ENCODE data around the gene ABCA9. TPM values are rescaled to one million over a fixed set of nuclear protein-coding genes. Genes with fewer than 3 reads are reported as not detected.

Gene ABCA9
- polyA plus RNA-seq, 4 donors = 2.0 to 2.9 (median 2.7) TPM

DNA sequence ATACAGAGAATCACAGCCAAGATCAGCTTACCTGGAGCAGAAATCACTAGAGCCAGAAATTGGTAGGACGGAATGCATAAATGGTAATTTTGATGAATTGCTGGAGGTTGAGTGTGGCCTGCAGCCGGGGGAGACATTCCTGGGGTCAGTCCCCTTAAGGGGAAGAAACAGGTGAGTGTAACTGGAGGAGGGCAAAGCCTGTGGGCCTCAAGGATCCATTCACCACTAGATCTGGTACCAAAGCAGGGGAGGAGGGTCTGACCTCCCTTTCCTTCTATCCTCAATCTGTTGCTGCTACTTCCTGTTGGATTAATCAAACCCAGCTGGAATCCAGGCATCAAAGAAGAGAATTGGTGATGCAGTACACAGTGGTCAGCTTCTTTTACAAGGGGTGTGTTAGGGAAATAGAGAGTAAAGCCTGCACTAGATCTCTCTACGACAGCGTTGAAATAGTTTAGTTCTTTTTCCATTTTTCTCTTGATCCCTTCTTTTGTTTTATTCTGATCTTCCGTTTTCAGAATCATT, 8.6 kb upstream of the ABCA9 start:
- DNase-seq (ENCODE audit: low read depth in 4 of 4, low spot score in 3 of 4) = no peak

DNA sequence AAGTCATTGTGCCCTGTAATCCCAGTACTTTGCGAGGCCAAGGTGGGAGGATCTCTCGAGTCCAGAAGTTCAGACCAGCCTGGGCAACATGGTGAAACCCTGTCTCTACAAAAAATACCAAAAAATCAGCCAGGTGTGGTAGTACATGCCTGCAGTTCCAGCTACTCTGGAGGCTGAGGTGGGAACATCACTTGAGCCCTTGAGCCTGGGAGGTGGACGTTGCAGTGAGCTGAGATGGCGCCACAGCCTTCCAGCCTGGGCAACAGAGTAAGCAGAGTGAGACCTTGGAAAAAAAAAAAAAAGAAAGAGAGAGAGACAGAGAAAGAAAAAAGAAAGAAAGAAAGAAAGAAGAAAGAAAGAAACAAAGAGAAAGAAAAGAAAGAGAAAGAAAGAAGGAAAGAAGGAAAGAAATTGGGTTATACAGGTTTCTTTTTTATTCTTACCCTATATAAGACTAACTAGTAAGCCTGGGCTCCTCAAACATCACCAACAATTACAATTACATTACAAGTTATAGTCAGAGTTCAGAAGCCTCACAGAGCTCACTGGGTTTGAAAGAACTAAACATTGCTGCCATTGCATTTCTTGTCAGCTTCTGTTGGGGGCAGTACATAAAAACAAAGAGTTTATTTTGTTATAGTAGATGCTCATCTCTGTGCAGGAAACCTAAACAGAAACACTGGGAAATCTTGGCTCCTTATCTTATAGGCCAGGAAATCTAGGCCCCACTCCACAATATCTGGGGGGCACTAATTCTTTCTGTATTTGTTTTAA, 6.7 kb upstream of the ABCA9 start:
- DNase-seq (ENCODE audit: low read depth in 4 of 4, low spot score in 3 of 4) = no peak

DNA sequence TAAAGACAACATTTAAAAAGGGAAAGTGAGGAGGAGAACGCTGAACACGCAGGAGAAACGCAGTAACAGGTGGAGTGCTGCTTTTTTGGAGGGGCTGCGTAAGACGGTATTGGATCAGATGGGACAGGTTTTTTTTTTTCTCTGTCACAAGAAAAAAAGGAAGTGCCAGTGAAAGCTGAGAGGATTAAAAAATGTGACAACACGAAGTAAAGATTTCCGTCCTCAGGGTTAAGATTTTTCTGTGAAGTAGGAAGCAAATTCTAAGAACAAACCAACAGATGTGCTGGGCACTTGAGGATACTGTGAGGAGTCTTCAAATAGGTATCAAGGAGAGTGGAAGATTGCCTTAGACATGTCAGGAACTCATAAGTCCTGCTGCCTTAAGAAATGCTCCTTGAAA, 5.8 kb upstream of the ABCA9 start:
- DNase-seq (ENCODE audit: low read depth in 4 of 4, low spot score in 3 of 4) = no peak

DNA sequence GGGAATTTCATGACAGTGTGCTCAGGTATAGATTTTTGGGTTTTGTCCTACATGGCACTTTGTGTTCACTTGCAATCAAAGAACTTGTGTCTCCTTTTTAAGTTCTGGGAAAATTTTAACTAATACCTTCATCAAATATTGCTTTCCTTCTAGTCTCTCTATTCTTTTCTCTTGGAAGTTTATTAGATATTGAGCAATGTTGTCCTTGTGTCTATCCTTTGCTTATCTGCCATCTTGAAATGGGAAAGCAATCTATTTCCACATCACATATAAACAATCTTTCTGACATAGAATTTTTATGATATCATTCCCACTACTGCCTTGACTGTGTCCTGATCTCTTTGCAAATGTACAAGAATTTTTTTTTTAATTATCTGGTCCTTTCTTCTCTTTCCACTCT, 4.4 kb upstream of the ABCA9 start:
- DNase-seq (ENCODE audit: low read depth in 4 of 4, low spot score in 3 of 4) = no peak

DNA sequence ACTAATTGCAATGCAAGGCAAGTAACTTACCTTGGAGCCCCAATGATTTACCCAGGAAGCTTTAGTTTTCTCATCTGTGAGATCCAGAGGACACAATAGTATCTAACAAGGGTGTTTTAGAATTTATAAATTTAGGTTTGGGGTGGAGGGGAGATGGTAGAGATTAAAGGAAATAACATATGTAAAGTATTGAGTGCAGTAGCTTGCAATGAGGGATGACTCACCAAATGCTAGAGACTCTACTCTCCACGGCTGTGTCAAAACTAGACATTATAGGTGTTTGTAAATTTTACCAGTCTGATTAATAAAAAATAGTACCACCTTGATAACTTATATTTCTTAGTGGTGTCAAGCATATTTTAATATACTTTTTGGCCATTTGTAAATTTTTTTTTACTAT, 3.7 kb upstream of the ABCA9 start:
- DNase-seq (ENCODE audit: low read depth in 4 of 4, low spot score in 3 of 4) = no peak

DNA sequence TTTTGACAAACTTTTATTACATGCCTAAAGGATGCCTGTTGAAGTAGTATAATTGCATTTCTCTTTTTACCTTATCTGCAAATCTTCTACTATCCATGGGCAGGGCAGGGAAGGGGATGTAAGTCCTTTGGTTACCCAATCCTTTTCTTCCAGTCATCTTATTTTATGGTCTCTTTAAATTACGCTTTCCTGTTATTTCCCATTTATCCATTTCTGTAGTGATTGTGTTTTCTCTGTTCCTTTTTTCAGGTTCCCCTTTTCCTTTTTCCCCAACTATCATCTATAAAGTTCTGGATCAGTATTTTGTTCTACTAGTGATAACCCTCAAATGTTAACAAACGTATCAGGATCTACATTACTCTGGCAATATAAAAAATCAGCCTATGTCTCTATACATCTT, 3.3 kb upstream of the ABCA9 start:
- DNase-seq (ENCODE audit: low read depth in 4 of 4, low spot score in 3 of 4) = no peak

DNA sequence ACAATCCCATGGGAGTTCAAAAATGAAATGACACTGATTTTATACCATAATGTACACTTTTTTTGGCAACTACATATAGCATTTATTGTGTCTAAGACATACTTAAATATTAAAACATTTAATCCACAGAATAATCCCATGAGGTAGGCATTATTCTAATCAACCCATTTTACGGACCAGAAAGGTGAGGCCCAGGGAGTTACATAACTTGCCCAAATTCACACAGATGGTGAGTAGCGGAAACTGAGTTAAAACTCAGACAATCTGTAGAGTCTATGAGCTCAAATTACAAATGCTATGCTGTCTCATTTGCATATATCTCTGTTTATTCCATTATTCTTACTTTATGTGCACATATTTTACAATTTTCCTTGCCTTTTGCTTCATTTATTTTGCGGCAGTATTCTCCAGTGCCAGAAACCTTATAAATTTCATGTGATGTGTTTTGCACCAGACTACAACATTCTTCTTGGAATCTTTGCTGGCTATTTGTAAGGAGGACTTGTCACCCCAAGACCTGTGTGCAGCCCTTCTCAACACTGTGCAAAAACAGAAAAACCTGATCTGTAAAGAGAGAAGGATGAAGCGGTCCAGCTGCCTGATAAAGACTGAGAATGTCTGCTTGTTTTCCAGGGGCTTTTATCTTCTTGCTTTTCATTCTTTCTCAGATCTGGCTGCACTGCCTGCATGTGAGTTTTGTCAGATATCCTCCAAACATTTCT, 2.3 kb upstream of the ABCA9 start:
- DNase-seq (ENCODE audit: low read depth in 4 of 4, low spot score in 3 of 4) = no peak

DNA sequence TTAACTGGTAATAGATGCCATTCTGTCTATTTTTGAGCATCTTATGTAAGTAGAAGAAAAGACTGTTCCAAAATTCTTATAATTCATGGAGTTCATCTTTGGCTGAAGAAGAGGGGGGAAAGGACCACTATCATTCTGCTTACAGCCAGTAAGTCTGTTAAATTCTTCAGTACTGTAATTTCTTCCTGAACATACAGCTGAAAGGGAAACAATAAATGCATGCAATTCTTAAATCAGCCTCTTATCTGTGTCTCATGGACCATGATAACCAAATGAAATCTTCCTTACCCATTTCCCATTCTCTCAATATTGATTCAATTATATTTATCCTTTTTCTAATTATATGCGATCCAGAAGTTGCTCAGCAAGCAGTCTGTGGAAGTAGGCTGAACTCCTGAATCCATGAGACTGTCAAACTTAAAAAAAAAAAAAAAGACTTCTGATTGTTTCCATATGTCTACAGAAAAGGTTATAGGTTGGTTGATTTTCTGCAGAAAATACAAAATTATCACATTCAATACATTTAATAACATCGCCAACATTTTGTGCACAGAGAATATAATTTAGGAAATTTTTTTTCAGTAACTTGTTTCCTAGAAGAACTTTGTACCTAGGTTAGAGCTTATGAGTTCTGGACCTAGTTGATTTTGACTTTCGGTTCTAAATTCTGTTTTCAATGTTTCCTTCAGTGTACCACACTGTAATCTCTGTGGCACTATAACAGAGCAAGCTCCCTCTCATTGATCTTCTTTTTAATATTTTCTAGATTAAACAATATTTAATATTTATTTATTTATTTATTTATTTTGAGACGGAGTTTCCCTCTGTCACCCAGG, 1.2 kb upstream of the ABCA9 start:
- no peak for DNase-seq (ENCODE audit: low read depth in 4 of 4, low spot score in 3 of 4)

DNA sequence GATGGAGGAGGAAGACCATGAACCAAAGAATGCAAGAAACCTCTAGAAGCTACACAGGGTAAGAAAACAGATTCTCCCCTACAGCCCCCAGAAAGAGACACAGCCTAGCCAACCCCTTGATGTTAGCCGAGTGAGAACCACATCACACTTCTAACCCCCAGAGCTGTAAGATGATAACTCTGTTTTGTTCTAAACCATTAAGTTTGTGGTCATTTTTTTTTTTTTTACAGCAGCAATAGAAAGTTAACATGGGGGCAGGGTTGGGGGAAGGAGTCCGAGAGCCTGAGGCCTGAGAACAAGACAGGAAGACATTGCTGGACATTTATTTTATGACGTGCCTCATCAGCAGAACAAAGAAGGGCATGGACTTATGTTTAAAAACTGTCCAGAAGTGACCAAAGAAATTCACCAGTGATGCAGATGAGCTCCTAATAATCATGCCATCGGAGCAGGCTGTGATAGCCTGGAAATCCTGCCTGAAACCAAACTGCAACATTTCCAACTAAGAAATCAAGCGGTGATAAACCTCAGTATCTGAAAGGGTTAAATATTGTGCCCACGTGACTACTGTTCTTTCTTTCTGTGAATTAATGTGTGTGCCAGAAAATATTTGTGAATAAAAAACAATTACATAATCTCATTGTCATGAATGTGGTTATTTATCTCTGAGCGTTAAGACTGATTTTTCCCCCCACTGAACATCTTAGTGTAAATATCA, 1.1 kb downstream of the ABCA9 start:
- no peak for DNase-seq (ENCODE audit: low read depth in 4 of 4, low spot score in 3 of 4)

DNA sequence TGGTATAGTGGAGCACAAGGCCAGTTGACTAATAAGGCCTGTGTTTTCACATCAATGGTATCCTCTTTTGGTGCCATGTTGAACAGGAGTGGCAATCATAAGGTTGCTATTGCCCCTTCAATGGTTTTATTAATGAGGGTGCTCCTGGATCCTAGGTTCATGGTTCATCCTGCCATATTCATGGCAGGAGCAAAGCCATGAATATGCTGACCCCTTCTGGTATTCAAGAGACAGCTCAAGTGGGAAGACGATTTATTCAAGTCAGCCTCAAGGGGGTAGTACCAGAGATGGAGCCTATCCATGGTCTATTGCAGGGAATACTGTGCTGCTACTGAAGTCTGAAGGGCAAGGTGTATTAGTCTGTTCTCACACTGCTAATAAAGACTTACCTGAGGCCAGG, 2.6 kb downstream of the ABCA9 start:
- DNase-seq (ENCODE audit: low read depth in 4 of 4, low spot score in 3 of 4) = no peak

DNA sequence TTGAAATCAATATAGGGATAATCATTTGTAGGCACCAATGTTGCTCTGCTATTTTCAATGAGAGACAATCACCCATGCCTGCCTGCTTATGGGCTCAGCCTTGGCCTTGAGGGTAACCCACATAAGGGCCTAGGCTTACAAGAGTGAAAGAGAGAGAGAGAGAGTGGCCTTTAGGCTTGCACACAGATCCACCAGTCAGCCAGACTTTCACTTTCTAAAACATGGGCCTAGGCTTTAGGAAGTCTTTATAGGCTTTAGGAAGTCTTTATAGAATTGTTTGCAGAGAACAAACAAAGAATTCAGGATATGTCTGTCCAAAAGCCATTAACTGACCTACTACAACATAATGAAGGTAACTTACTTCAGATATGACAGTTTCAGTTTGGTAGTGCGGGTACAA, 3.4 kb downstream of the ABCA9 start:
- no peak for DNase-seq (ENCODE audit: low read depth in 4 of 4, low spot score in 3 of 4)

DNA sequence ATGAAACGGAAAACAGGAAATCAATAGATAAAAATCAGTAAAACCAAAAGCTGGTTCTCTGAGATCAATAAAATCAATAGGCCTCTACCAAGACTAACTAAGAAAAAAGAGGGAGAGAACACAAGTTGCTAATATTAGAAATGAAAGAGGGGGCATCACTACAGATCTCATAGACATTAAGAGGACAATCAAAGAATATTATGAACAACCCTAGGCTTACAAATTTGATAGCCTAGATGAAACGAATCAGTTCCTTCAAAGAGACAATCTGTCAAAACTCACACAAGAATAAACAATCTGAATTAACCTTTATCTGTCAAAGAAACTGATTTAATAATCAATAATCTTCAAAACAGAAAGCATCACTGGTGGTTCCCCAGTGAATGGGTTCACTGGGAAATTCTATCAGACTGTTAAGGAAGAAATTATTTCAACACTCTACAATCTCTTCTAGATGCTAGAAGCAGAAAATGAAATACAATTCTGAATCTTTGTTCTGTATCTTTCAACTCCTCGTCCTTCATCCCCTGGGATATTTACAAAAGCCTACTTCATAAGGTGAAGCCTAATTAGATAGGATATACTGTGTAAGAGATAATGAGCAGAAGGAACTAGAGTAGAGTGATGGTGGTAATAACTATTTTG, 4.4 kb downstream of the ABCA9 start:
- DNase-seq (ENCODE audit: low read depth in 4 of 4, low spot score in 3 of 4) = no peak

DNA sequence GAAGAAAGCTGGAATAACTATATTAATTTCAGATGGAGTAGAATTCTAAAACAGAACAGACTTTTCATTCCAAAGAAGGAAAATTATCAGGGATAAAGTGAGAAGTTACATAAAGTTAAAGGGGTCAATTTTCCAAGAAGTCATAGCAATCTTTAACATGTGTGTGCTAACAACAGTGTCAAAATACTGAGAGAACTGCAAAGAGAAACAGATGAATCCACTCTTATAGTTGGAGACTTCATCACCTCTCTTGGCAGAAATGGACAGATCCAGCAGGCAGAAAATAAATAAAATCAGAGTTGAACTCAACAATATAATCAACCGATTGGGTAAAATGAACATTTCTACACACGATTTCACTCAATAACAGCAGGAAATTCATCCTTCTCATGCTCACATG, 5.4 kb downstream of the ABCA9 start:
- no peak for DNase-seq (ENCODE audit: low read depth in 4 of 4, low spot score in 3 of 4)

DNA sequence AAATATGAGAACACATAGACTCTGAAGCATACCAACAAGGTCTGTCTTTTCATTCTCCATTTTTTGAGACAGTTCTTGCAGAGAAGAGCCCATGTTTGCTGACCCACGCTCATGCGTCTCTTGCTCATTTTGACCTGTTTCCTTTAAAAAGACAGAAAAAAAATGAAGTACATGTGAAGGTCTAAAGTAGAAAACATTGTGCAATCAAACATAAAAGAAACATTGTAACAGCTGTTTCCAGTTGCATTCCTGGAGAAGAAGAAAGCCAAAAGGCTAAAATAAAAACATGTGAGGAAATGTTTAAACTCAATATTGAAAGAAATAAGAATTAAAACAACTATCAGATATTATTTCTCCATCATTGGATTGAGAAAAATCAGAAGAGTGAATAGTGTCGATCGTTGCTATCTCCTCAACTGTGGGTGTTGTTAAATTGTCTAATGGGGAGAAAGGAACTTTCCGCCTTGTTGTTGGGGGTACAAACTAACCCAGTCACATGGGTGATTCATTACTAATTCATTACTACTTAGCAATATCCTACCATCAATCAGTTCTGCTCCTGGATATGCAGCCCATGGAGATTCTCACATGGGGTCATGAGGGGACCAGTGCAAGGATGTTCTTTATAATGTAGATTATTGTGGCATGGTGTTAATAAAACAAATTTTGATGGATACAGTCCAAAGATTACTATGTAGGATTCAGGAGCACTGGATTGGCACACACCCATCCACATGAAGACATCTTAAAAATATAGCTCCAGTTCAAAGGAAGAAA, 9.5 kb downstream of the ABCA9 start:
- DNase-seq (ENCODE audit: low read depth in 4 of 4, low spot score in 3 of 4) = no peak

DNA sequence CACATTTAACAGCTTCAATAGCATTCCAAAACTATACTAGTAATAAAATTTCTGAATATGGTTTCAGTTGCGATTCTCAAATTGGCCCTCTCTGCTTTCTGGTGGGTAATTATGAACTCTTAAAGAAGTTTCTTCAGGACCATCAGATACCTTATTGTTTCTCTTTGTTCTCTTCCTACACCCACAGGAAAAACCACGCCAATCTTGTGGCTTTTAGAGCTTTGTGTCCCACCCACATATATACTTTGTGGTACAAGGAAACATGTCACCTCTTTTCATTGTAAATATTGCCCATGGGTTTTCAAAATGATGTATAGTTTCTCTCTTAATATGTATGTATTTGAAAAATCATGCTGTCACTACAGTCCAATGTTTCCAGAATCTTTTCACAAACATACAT, 12.1 kb downstream of the ABCA9 start:
- DNase-seq (ENCODE audit: low read depth in 4 of 4, low spot score in 3 of 4) = no peak

DNA sequence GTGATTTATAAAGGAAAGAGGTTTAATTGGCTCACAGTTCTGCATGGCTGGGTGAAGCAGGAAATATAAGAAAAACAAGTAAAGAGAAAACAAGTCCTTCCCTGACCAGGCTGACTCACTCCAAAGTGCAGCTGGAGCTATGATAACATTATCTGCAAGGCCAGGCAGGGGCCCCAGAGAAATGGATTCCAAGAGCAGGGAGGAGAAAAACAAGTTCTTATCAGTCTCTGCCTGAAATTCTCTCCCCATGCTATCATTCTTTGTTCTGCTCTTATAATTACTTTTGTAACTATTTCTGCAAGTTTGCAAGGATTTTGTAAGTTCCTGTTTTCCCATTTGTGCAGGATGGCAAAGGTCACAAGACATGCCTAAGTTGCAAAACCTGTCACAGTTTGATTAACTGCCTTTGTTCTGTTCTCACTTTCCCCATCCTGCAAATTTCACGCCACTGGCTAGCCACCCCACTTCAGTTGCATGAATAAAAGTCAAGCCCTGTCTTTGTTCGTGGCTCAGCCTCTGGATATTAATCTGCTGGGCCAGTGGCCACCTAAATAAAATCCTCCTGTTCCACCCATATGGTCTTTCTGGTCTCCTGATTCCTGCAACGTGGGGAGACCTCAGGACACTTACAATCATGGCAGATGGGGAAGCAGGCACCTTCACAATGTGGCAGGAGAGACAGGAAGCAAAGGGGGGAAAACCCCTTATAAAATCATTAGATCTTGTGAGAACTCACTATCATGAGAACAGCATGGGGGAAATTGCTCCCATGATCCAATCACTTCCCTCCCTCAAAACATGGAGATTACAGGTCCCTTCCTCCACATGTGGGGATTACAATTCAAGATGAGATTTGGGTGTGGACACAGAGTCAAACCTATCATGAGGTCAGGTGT, 13.1 kb downstream of the ABCA9 start:
- no peak for DNase-seq (ENCODE audit: low read depth in 4 of 4, low spot score in 3 of 4)

DNA sequence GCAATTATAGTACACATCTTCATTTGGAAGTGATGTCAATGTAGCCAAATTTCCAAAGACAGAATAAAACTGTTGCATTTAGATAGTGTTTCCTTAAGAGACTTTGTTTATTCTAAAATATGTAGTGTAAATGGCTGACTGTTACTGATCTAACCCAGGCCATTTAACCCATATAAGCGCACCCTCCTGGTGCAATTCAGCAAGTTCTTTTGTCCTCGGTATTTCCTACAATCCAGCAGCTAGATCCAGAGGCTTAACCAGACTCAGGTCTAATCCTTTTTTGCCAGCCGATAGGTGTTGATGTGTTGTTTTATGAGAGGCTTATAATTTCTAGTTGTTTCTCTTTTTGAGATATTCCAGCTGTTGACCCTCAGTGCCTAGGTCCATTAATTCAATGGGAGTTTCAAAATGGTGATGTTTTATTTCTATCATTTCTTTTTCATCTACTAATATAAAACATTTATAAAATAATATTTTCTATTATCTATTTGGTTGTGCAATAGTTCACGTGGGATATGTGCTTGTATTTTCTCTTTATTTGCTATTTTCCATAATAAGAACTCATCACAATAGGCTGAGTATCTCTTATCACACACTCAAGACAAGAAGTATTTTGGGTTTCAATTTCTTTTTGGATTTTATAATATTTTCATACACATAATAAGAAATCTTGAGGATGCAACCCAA, 14.5 kb downstream of the ABCA9 start:
- DNase-seq (ENCODE audit: low read depth in 4 of 4, low spot score in 3 of 4) = no peak

DNA sequence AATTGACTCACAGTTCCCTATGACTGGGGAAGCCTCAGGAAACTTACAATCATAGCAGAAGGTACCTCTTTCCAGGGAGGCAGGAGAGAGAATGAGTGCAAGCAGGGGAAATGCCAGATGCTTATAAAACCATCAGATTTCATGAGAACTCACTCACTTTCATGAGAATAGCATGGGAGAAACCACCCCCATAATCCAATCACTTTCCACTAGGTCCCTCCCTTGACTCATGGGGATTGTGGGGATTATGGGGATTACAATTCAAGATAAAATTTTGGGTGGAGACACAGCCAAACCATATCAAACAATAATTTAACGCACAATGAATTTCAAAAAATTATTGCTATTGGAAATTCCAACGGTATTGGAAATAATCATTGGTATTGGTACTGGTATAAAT, 15.1 kb downstream of the ABCA9 start:
- DNase-seq (ENCODE audit: low read depth in 4 of 4, low spot score in 3 of 4) = no peak

Measured in right renal pelvis (tissue), 4 donors.